ENCODE data around the gene FAM168A. TPM values are rescaled to one million over a fixed set of nuclear protein-coding genes. Genes with fewer than 3 reads are reported as not detected.

Gene FAM168A
- total RNA-seq, 1 donor from 2014 or later, result 9.7 TPM

DNA sequence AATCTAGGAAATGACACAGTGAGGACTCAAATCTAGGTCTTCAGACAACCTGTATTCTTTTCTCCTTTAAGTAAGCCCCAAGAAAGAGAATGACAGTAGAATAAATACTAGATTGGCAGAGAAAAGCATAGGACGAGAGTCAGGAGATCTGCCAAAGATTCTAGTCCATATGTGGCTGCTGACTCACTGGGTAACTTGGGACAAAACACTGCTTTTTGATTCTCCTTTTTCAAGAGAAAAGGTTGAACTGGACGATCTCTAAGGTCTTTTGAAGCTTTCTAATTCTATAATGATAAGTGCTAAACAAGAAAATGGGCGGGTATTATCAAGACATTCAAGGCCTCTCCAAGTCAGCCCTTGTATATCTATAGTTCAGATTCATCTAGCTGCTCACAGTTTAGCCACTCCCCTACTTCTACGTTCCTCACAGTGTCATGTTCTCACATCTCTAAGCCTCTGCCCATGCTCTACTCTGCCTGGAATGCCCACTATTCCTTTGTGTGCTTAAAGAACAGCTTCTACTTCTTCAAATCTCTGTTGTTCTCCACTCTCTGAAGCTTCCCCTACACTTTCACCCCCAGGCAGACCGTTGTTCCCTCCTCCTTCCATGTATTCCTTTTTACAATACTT lies 168.7 kb downstream of the FAM168A start:
- peak in 1 of 2 donors; percentile 37 for DNase-seq (ENCODE audit: low read depth in 2 of 2)

GRCh38 chr11:73428699-73429098 lies 169.2 kb downstream of the FAM168A start:
- peak in 1 of 2 donors; percentile 17 for DNase-seq (ENCODE audit: low read depth in 2 of 2)

GRCh38 chr11:73428227-73428626 lies 169.7 kb downstream of the FAM168A start:
- no peak for DNase-seq (ENCODE audit: low read depth in 2 of 2)

GRCh38 chr11:73426219-73426850 lies 171.6 kb downstream of the FAM168A start:
- peak in 1 of 2 donors; percentile 75 for DNase-seq (ENCODE audit: low read depth in 2 of 2)

- DNase-seq (ENCODE audit: low read depth in 2 of 2), result no peak
These were observed 172.8 kb downstream of the FAM168A start for GRCh38 chr11:73425108-73425507.

- no peak for DNase-seq (ENCODE audit: low read depth in 2 of 2)
These were observed 174.4 kb downstream of the FAM168A start for GRCh38 chr11:73423506-73423905.

DNA sequence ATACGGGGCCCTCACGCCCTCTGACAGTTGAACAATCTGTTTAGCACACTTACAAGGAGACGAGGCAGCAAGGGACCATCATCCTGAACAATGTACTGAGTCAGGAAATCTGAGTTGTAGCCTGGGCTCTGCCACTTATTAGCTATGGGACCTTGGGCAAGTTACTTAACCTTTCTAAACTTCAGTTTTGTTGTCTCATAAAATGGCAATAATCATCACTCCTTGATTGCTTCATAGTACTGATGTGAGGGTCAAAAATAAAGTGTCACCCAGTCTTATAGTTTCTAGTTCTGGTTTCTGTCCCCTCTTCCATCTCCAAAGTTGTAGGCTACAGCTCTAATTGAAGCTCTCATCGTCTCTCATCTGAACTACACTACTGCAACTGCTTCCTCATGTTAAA lies 175.0 kb downstream of the FAM168A start:
- no peak for DNase-seq (ENCODE audit: low read depth in 2 of 2)

DNA sequence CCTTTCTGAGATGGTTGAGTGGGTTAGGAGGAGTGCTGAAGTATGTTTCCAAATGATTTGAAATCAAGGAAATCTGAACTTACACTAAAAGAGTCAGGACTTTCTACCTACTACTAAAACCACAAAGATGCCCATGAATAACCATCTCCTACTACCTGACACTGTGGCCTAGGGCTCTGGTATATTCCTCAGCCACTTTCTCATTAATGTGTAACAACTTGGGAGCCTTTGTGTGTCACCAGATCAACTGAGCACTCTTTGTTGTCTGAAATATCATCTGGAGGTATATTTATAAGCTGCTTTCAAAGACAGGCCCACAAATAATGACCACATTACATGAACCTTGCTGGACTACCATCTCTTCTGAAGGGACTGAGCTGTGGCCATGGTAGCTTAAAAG lies 177.8 kb downstream of the FAM168A start:
- DNase-seq (ENCODE audit: low read depth in 2 of 2), result no peak

GRCh38 chr11:73416786-73417185 lies 181.1 kb downstream of the FAM168A start:
- no peak for DNase-seq (ENCODE audit: low read depth in 2 of 2)

GRCh38 chr11:73415854-73416615 lies 181.9 kb downstream of the FAM168A start:
- DNase-seq (ENCODE audit: low read depth in 2 of 2), result no peak

DNA sequence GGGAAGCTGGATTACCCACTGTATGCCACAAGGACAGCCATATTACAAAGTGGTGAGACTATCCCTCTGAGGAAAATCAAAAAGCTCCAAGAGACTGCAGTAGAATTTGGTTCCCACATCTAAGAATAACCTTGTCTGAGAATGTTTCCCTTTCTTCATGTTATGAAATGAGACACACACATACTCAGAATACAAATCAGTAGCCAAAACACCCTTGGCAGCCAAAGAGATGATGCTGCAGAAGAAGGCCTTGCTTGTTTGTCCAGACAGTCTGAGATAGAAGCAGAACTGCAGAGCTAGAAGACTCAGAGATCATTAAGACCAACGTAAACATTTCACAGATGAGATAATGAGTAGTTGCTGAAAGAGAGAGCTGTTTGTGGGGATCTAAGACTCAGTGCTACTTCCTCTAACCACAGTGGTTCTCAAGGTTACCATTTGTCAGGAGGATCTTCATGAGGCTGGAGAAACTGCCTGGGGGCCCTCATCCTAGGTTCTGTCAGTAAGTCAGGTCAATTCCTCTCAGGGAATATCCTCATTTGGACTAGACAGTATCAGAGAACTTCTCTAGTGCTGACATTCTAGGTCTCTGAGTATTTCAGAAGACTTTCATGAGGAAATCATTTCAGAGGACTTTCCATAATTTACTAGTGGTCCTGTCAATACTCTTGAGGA lies 182.8 kb downstream of the FAM168A start:
- DNase-seq (ENCODE audit: low read depth in 2 of 2), result peak in 1 of 2 donors; percentile 39

- DNase-seq (ENCODE audit: low read depth in 2 of 2), result no peak
These were observed 184.7 kb downstream of the FAM168A start for GRCh38 chr11:73413256-73413655.

- peak; percentile 23 to 74 for DNase-seq (ENCODE audit: low read depth in 2 of 2)
These were observed 185.6 kb downstream of the FAM168A start for GRCh38 chr11:73412308-73412707.

- DNase-seq (ENCODE audit: low read depth in 2 of 2), result no peak
These were observed 186.9 kb downstream of the FAM168A start for GRCh38 chr11:73411031-73411430.

- no peak for DNase-seq (ENCODE audit: low read depth in 2 of 2)
These were observed 187.3 kb downstream of the FAM168A start for GRCh38 chr11:73410627-73411026.

GRCh38 chr11:73409431-73409830 lies 188.5 kb downstream of the FAM168A start:
- no peak for DNase-seq (ENCODE audit: low read depth in 2 of 2)

DNA sequence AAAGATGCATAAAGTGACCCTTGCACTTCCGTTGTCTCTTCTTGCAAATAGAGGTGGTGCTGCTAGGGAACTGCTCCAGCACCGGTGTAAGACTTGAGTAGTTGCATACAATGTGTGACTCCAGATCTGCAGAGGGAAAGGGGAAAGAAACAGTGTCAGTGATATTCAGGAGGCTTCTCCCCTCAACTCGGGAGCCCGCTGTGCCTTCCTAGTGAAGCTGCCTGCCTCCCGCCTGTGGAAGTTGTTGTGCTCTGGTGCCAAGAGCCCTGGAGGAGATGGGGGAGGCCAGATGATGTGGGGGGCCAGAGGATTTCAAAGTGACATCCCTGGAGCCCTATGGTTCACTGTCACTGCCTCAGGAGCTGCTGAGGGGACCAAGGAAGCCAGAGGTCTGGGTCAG lies 191.3 kb downstream of the FAM168A start:
- DNase-seq (ENCODE audit: low read depth in 2 of 2), result no peak

DNA sequence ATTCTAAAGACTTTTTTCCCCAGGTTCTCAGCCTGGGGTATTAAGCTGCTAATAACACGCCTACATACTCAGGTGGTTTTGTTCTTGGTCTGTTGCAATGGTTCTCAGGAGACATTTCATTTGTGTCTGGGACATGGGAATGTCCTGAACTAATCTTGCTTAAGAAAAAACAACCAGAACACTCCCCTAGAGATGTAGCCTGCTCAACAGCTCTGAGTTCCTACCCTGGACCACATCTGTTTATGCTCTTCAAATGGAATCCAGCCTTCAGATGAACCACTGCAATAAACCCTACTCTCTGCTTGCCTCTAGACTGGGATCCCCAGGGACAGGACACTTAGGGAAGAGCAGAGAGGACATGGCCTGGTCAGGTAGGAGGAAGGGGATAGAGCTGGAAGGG lies 191.8 kb downstream of the FAM168A start:
- no peak for DNase-seq (ENCODE audit: low read depth in 2 of 2)

DNA sequence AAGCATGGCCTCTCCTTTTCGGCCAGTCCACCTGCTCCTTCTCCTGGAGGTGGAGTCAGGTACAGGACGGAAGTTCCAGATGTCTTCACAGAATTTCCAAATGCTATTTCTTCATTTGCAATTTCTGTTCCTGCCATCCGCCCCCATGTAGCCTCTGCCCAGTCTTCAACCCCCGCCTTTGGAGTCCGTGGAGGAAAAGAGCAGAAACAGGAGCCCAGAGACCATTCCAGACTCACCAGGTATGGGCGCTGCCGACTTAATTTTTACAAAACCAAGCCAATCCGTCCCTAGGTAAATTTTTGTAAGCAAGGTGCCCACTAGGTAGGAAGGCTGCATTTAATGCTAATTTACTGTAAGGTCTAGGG lies 192.8 kb downstream of the FAM168A start:
- DNase-seq (ENCODE audit: low read depth in 2 of 2), result no peak

DNA sequence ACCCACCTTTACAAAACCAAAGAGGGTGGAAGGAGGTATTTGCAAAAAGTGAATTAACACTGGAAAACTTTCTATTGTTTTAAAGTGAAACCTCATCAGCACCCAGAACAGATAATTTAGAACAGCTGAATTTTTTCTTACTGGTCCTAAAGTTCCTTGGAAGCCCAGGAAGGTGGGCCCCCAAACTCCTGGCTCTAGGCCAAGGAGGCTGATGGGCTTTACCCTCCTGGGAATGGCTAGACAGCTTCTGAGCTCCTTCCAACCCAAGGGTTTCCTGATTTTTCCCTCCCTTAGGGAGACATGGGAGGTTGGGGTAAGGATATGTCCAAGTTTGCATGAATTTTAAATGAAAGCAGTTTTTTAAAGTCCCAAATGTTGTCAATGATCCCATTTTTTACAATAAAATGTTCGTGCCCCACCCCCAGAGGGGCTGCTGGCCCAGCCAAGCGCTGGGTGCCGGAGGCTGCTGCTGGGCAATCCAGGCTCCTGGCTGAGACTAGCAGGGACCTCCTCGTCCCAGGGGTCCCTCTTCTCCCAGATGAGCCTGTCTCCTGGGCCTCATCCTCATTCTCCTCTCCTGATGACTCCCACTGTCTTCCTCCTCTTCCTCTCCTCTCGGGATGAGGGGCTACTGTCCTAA lies 193.3 kb downstream of the FAM168A start:
- no peak for DNase-seq (ENCODE audit: low read depth in 2 of 2)

DNA sequence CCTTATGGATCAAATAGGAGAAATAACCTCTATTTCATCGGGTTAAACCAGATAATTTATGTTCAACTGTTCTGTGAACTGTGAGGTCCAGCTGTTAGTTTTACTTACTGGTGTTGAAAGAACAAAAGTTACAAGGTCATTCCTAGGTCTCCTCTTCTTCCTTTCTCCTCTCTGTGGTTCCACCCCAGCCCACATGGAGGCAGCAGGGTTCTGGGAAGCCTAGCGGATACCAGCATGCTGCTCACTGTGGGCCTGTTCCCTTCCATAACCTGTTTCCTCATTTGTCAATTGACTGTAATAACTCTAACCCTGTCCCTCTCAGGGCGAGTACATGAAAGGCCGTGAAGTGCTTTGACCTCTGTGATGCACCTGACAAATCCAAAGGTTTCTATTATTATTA lies 193.9 kb downstream of the FAM168A start:
- peak; percentile 68 to 82 for DNase-seq (ENCODE audit: low read depth in 2 of 2)

GRCh38 chr11:73403541-73403940 lies 194.4 kb downstream of the FAM168A start:
- no peak for DNase-seq (ENCODE audit: low read depth in 2 of 2)

Measured in lung microvascular endothelial cell (primary cell).